ENCODE measurements around the gene UBASH3B. TPM values are rescaled to one million over a fixed set of nuclear protein-coding genes. Genes with fewer than 3 reads are reported as not detected.

UBASH3B gene
- total RNA-seq, 4 donors from 2014 or later: 4.2 to 41.2 (median 24.4) TPM

GRCh38 chr11:122701143-122701542, 45.6 kb downstream of the UBASH3B start:
- TF ChIP-seq POLR2AphosphoS5 (IDR thresholded peaks at IDR 0.05): no peak
- TF ChIP-seq EP300 (IDR thresholded peaks at IDR 0.05): no peak
- TF ChIP-seq, protein P1, sequence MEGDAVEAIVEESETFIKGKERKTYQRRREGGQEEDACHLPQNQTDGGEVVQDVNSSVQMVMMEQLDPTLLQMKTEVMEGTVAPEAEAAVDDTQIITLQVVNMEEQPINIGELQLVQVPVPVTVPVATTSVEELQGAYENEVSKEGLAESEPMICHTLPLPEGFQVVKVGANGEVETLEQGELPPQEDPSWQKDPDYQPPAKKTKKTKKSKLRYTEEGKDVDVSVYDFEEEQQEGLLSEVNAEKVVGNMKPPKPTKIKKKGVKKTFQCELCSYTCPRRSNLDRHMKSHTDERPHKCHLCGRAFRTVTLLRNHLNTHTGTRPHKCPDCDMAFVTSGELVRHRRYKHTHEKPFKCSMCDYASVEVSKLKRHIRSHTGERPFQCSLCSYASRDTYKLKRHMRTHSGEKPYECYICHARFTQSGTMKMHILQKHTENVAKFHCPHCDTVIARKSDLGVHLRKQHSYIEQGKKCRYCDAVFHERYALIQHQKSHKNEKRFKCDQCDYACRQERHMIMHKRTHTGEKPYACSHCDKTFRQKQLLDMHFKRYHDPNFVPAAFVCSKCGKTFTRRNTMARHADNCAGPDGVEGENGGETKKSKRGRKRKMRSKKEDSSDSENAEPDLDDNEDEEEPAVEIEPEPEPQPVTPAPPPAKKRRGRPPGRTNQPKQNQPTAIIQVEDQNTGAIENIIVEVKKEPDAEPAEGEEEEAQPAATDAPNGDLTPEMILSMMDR (IDR thresholded peaks at IDR 0.05): no peak
- no peak for TF ChIP-seq POLR2A (IDR thresholded peaks at IDR 0.05)
- Histone ChIP-seq H3K9me3 (no peaks in the 10 kb centered on the region), H3K36me3 (no peaks in the 10 kb centered on the region), H3K4me1 (no peaks in the 10 kb centered on the region), H3K4me3 (no peak overlapping the region), H3K27me3 (no peaks in the 10 kb centered on the region), H3K27ac (no peak overlapping the region)
- DNase-seq (ENCODE audit: low spot score in 2 of 2): no peak
- WGBS: 50% methylated on average over 4 of the region's 4 CpGs

- DNase-seq (ENCODE audit: low spot score in 2 of 2): no peak
- no peaks in the 10 kb centered on the region for H3K36me3 ChIP-seq
- TF ChIP-seq, protein P1 (IDR thresholded peaks at IDR 0.05): no peak
- TF ChIP-seq EP300 (IDR thresholded peaks at IDR 0.05) (no peak), POLR2A (IDR thresholded peaks at IDR 0.05) (no peak), POLR2AphosphoS5 (IDR thresholded peaks at IDR 0.05) (no peak)
- no peaks in the 10 kb centered on the region for H3K4me1 ChIP-seq
- H3K9me3 ChIP-seq: no peaks in the 10 kb centered on the region
- no peak overlapping the region for H3K4me3 ChIP-seq
- H3K27ac ChIP-seq: no peak overlapping the region
- 81% methylated on average over 8 of the region's 8 CpGs for WGBS
- no peaks in the 10 kb centered on the region for H3K27me3 ChIP-seq
Observed at GRCh38 chr11:122703541-122704272, 48.2 kb downstream of the UBASH3B start.

GRCh38 chr11:122705396-122705795, 49.9 kb downstream of the UBASH3B start:
- no peak overlapping the region for H3K4me3 ChIP-seq
- H3K9me3 ChIP-seq: no peaks in the 10 kb centered on the region
- DNase-seq (ENCODE audit: low spot score in 2 of 2): no peak
- H3K4me1 ChIP-seq: no peaks in the 10 kb centered on the region
- 95% methylated on average over 7 of the region's 7 CpGs for WGBS
- no peak overlapping the region for H3K27ac ChIP-seq
- TF ChIP-seq POLR2AphosphoS5 (IDR thresholded peaks at IDR 0.05) (no peak), POLR2A (IDR thresholded peaks at IDR 0.05) (no peak), EP300 (IDR thresholded peaks at IDR 0.05) (no peak)
- TF ChIP-seq, protein P1 (IDR thresholded peaks at IDR 0.05): no peak
- no peaks in the 10 kb centered on the region for H3K36me3 ChIP-seq
- no peaks in the 10 kb centered on the region for H3K27me3 ChIP-seq

DNA sequence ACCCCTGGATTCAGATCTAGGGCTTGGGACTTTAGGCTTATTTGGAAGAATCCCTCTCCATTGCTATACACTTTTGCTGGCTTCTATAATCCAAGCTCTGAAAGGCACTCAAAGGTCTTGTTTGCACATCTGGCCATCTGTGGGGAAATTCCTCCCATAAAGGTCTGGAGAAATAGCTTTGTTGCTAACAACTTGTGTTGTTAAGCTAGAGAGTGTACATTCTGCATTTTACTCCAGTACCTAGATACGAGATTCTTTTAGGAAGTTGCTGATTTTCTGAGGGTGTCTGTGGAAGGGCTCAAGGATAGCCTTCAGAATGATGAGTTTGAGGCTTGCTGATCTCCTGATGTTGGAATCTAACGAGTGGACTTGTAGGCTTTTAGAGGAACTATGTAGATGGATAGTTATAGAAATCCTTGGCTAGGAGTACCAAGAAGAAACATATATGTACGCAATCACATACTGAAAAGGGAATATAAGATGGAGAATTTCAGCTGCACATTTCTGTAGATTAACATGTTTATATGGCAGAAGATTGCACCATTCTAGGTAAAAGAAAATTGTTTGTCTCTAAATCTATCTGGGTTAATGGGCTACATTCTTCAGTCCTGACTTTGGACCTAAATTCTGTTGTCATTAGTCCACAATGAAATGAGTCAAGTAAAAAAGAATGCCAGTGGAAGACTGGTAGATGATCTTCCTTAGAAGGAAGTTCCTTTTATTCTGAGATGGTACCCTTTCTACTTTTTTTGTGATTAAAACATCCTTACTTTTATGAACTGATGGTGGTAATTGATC, 51.0 kb downstream of the UBASH3B start:
- TF ChIP-seq, protein P1 (IDR thresholded peaks at IDR 0.05): no peak
- TF ChIP-seq POLR2AphosphoS5 (IDR thresholded peaks at IDR 0.05) (no peak), EP300 (IDR thresholded peaks at IDR 0.05) (no peak), POLR2A (IDR thresholded peaks at IDR 0.05) (no peak)
- Histone ChIP-seq H3K4me1 (no peaks in the 10 kb centered on the region), H3K4me3 (no peak overlapping the region), H3K36me3 (no peaks in the 10 kb centered on the region), H3K9me3 (no peaks in the 10 kb centered on the region), H3K27ac (no peak overlapping the region), H3K27me3 (no peaks in the 10 kb centered on the region)
- DNase-seq (ENCODE audit: low spot score in 2 of 2): no peak
- WGBS: 91% methylated on average over 3 of the region's 3 CpGs

DNA sequence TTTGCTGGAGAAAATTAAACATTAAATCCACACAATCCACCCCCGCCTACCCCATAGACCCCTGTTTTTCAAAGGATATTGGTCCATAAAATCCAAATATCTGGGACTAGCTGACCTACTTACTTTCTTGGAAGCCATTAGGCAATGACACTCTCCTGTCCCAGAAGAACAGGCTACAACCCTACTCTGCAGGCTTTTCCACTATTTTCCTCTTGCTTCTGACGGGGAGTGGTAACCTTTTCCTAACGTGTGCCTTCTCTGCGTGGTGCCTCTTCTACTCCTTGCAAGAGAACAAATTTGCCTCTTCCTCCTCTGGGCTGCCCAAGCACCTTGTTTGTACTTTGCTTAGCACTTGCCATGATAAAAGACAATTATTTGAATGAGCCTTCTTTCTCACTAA, 51.6 kb downstream of the UBASH3B start:
- Histone ChIP-seq H3K27ac (no peak overlapping the region), H3K4me3 (no peak overlapping the region), H3K4me1 (no peaks in the 10 kb centered on the region), H3K27me3 (no peaks in the 10 kb centered on the region), H3K9me3 (no peaks in the 10 kb centered on the region), H3K36me3 (no peaks in the 10 kb centered on the region)
- no peak for DNase-seq (ENCODE audit: low spot score in 2 of 2)
- TF ChIP-seq EP300 (IDR thresholded peaks at IDR 0.05) (no peak), POLR2A (IDR thresholded peaks at IDR 0.05) (no peak), POLR2AphosphoS5 (IDR thresholded peaks at IDR 0.05) (no peak)
- TF ChIP-seq, protein P1 (IDR thresholded peaks at IDR 0.05): no peak
- 90% methylated on average over 4 of the region's 4 CpGs for WGBS

Measured in suprapubic skin (tissue), 4 donors.